Measurements from ENCODE around the gene DNAL4.
"Not testable (repeated sequence)": the region's sequence is repeated elsewhere in the genome, so short reads cannot be mapped to it uniquely, and the experiment has no call there.

The DNAL4 gene

DNA sequence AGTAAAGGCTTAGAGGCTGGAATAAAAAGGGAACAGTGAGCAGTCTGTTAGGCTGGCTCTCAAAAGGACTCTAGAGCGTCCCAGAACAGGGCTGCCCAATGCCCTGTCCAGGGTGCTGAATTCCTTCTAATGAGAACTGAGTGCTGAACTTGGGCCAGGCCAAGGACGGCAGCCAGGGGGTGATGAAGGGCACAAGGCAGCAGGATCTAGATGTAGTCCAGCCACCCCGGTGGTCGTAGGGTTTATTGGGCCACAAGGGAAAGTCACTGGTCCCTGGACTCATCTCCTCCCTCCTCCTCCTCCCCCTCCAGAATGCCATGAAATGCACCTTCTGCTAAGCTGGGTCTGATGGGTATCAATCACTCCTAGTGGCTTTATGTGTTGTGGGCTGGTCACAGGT is 30.6 kb upstream of the DNAL4 start:
- no peaks in the 10 kb centered on the region for H3K4me1 ChIP-seq (ENCODE audit: control insufficient read depth, insufficient read depth, low read length)
- H3K9ac ChIP-seq (ENCODE audit: low read length) = no peak overlapping the region
- no peak overlapping the region for H3K4me3 ChIP-seq (ENCODE audit: low read length)
- H3K9me3 ChIP-seq (ENCODE audit: control insufficient read depth, low read length) = no peaks in the 10 kb centered on the region
- no peaks in the 10 kb centered on the region for H3K27me3 ChIP-seq (ENCODE audit: control insufficient read depth, insufficient read depth, low read length)
- H3K36me3 ChIP-seq (ENCODE audit: control insufficient read depth, insufficient read depth, low read length) = no peaks in the 10 kb centered on the region

DNA sequence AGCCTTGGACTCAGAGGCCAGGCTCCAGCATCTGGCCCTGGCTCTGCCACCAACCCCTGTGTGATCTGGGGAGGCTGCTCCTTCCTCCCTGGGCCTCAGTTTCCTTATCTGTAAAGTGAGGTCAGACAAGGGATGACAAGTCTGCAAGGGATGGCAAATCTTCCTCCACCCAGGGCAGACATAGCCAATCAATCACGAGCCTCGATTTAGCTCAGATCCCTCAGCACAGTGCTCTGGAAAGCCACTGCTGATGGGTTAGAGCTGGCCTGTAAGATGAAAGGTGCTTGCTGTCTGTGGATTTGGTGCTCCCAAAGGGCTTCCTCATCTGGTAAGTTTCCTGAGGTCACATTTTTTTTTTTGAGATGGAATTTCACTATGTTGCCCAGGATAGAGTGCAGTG is 29.7 kb upstream of the DNAL4 start:
- H3K9me3 ChIP-seq (ENCODE audit: control insufficient read depth, low read length) = no peaks in the 10 kb centered on the region
- no peaks in the 10 kb centered on the region for H3K36me3 ChIP-seq (ENCODE audit: control insufficient read depth, insufficient read depth, low read length)
- no peaks in the 10 kb centered on the region for H3K4me1 ChIP-seq (ENCODE audit: control insufficient read depth, insufficient read depth, low read length)
- H3K4me3 ChIP-seq (ENCODE audit: low read length) = no peak overlapping the region
- no peaks in the 10 kb centered on the region for H3K27me3 ChIP-seq (ENCODE audit: control insufficient read depth, insufficient read depth, low read length)
- no peak overlapping the region for H3K9ac ChIP-seq (ENCODE audit: low read length)

DNA sequence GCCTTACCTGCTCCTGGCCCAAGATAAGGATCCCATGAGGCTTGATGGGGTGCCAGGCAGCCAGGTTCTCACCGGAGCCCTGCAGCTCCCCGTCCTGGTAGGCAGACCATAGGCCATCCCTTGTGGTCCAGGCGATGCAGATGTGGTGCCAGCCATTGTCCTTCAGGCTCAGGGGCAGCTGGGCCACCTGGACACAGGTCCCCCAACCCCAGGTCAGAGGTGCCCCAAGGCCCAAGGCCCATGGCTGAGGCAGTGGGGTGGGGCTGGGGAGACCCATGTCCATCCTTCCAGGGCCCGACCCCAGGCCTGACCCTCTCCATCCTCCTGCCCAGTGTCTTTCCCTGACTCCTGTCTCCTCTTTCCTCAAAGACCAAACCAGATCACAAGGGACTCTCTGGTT is 29.1 kb upstream of the DNAL4 start:
- no peaks in the 10 kb centered on the region for H3K27me3 ChIP-seq (ENCODE audit: control insufficient read depth, insufficient read depth, low read length)
- no peak overlapping the region for H3K4me3 ChIP-seq (ENCODE audit: low read length)
- no peaks in the 10 kb centered on the region for H3K4me1 ChIP-seq (ENCODE audit: control insufficient read depth, insufficient read depth, low read length)
- no peaks in the 10 kb centered on the region for H3K9me3 ChIP-seq (ENCODE audit: control insufficient read depth, low read length)
- H3K36me3 ChIP-seq (ENCODE audit: control insufficient read depth, insufficient read depth, low read length) = no peaks in the 10 kb centered on the region
- H3K9ac ChIP-seq (ENCODE audit: low read length) = no peak overlapping the region

- Histone ChIP-seq H3K4me1 (ENCODE audit: control insufficient read depth, insufficient read depth, low read length) (no peaks in the 10 kb centered on the region), H3K9me3 (ENCODE audit: control insufficient read depth, low read length) (no peaks in the 10 kb centered on the region), H3K36me3 (ENCODE audit: control insufficient read depth, insufficient read depth, low read length) (no peaks in the 10 kb centered on the region), H3K27me3 (ENCODE audit: control insufficient read depth, insufficient read depth, low read length) (no peaks in the 10 kb centered on the region), H3K9ac (ENCODE audit: low read length) (no peak overlapping the region), H3K4me3 (ENCODE audit: low read length) (no peak overlapping the region)
Observed at GRCh38 chr22:38820020-38820419, 26.1 kb upstream of the DNAL4 start.

GRCh38 chr22:38819387-38819940 is 25.5 kb upstream of the DNAL4 start:
- no peaks in the 10 kb centered on the region for H3K4me1 ChIP-seq (ENCODE audit: control insufficient read depth, insufficient read depth, low read length)
- no peaks in the 10 kb centered on the region for H3K9me3 ChIP-seq (ENCODE audit: control insufficient read depth, low read length)
- no peak overlapping the region for H3K4me3 ChIP-seq (ENCODE audit: low read length)
- H3K27me3 ChIP-seq (ENCODE audit: control insufficient read depth, insufficient read depth, low read length) = no peaks in the 10 kb centered on the region
- H3K36me3 ChIP-seq (ENCODE audit: control insufficient read depth, insufficient read depth, low read length) = no peaks in the 10 kb centered on the region
- H3K9ac ChIP-seq (ENCODE audit: low read length) = no peak overlapping the region

- H3K9me3 ChIP-seq (ENCODE audit: control insufficient read depth, low read length) = no peaks in the 10 kb centered on the region
Observed at GRCh38 chr22:38817196-38817595, 23.3 kb upstream of the DNAL4 start.

DNA sequence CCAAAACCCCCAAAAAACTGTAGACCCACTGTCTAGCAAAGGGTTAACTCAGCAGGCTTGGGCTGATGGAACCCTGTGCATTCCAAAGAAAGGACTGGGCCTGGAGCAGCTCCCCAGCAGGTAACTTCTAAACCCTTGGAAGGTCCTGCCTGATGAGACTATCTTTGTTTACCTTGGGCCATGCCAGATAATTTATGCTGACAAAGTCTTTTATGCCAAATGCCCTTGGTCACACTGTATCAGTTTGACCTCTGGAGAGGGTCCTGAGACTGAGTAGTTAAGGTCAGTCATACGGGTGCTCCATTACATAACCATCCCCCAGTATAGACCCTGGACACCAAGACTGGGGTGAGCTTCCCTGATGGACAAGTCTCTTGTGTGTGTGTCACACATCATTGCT is 21.9 kb upstream of the DNAL4 start:
- Histone ChIP-seq H3K36me3 (ENCODE audit: control insufficient read depth, insufficient read depth, low read length) (no peaks in the 10 kb centered on the region), H3K9me3 (ENCODE audit: control insufficient read depth, low read length) (no peaks in the 10 kb centered on the region), H3K4me3 (ENCODE audit: low read length) (no peak overlapping the region), H3K9ac (ENCODE audit: low read length) (no peak overlapping the region), H3K27me3 (ENCODE audit: control insufficient read depth, insufficient read depth, low read length) (no peaks in the 10 kb centered on the region), H3K4me1 (ENCODE audit: control insufficient read depth, insufficient read depth, low read length) (no peaks in the 10 kb centered on the region)

More at GRCh38 chr22:38817196-38817595, 23.3 kb upstream of the DNAL4 start:
- Histone ChIP-seq H3K4me1 (ENCODE audit: control insufficient read depth, insufficient read depth, low read length) (no peaks in the 10 kb centered on the region), H3K27me3 (ENCODE audit: control insufficient read depth, insufficient read depth, low read length) (no peaks in the 10 kb centered on the region), H3K36me3 (ENCODE audit: control insufficient read depth, insufficient read depth, low read length) (no peaks in the 10 kb centered on the region), H3K4me3 (ENCODE audit: low read length) (no peak overlapping the region), H3K9ac (ENCODE audit: low read length) (no peak overlapping the region)

GRCh38 chr22:38811241-38811640 is 17.3 kb upstream of the DNAL4 start:
- Histone ChIP-seq H3K9ac (ENCODE audit: low read length) (no peak overlapping the region), H3K27me3 (ENCODE audit: control insufficient read depth, insufficient read depth, low read length) (no peaks in the 10 kb centered on the region), H3K9me3 (ENCODE audit: control insufficient read depth, low read length) (no peaks in the 10 kb centered on the region), H3K4me3 (ENCODE audit: low read length) (no peak overlapping the region), H3K4me1 (ENCODE audit: control insufficient read depth, insufficient read depth, low read length) (no peaks in the 10 kb centered on the region), H3K36me3 (ENCODE audit: control insufficient read depth, insufficient read depth, low read length) (no peaks in the 10 kb centered on the region)

- not testable (repeated sequence) for H3K4me1 ChIP-seq (ENCODE audit: control insufficient read depth, insufficient read depth, low read length); H3K9me3 ChIP-seq (ENCODE audit: control insufficient read depth, low read length); H3K36me3 ChIP-seq (ENCODE audit: control insufficient read depth, insufficient read depth, low read length); H3K9ac ChIP-seq (ENCODE audit: low read length); H3K27me3 ChIP-seq (ENCODE audit: control insufficient read depth, insufficient read depth, low read length); H3K4me3 ChIP-seq (ENCODE audit: low read length)
Observed at GRCh38 chr22:38805041-38805593, 11.2 kb upstream of the DNAL4 start.

- H3K9ac ChIP-seq (ENCODE audit: low read length) = no peak overlapping the region
- no peaks in the 10 kb centered on the region for H3K9me3 ChIP-seq (ENCODE audit: control insufficient read depth, low read length)
Observed at GRCh38 chr22:38802671-38803121, 8.8 kb upstream of the DNAL4 start.

GRCh38 chr22:38799265-38800002 is 5.5 kb upstream of the DNAL4 start:
- Histone ChIP-seq H3K9me3 (ENCODE audit: control insufficient read depth, low read length) (no peaks in the 10 kb centered on the region), H3K4me3 (ENCODE audit: low read length) (no peak overlapping the region), H3K4me1 (ENCODE audit: control insufficient read depth, insufficient read depth, low read length) (peaks cover 1% of the 10 kb centered on the region), H3K36me3 (ENCODE audit: control insufficient read depth, insufficient read depth, low read length) (no peaks in the 10 kb centered on the region), H3K9ac (ENCODE audit: low read length) (no peak overlapping the region), H3K27me3 (ENCODE audit: control insufficient read depth, insufficient read depth, low read length) (peaks cover 7% of the 10 kb centered on the region)

More at GRCh38 chr22:38802671-38803121, 8.8 kb upstream of the DNAL4 start:
- Histone ChIP-seq H3K4me3 (ENCODE audit: low read length) (no peak overlapping the region), H3K36me3 (ENCODE audit: control insufficient read depth, insufficient read depth, low read length) (no peaks in the 10 kb centered on the region), H3K27me3 (ENCODE audit: control insufficient read depth, insufficient read depth, low read length) (peaks cover 4% of the 10 kb centered on the region), H3K4me1 (ENCODE audit: control insufficient read depth, insufficient read depth, low read length) (no peaks in the 10 kb centered on the region)

- Histone ChIP-seq H3K9me3 (ENCODE audit: control insufficient read depth, low read length) (no peaks in the 10 kb centered on the region), H3K4me3 (ENCODE audit: low read length) (no peak overlapping the region), H3K4me1 (ENCODE audit: control insufficient read depth, insufficient read depth, low read length) (peaks cover 4% of the 10 kb centered on the region), H3K36me3 (ENCODE audit: control insufficient read depth, insufficient read depth, low read length) (no peaks in the 10 kb centered on the region), H3K27me3 (ENCODE audit: control insufficient read depth, insufficient read depth, low read length) (peaks cover 7% of the 10 kb centered on the region), H3K9ac (ENCODE audit: low read length) (no peak overlapping the region)
Observed at GRCh38 chr22:38798496-38798895, 4.6 kb upstream of the DNAL4 start.

All from mucosa of stomach (tissue), 1 donor.